Right ventricle myocardium superior (tissue), 1 donor: ENCODE data around the gene PPP1R7. TPM values are rescaled to one million over a fixed set of nuclear protein-coding genes. Genes with fewer than 3 reads are reported as not detected.
"Not testable (repeated sequence)": the region's sequence is repeated elsewhere in the genome, so short reads cannot be mapped to it uniquely, and the experiment has no call there.

ENCODE experiments used
- ATAC-seq: fragments of 200-7000 bp; cut with Tn5 transposase; one replicate; pipeline ENCODE4 v1.9.1; 2020; ENCODE audit warnings: mild to moderate bottlenecking; ENCODE audit not compliant: poor library complexity
- DNase-seq: peaks from one replicate; pipeline ENCODE4 v3.0.0-alpha.2; 2020
- intact Hi-C: fragments of 100-400 bp; cut with DNase I; formaldehyde crosslinking; loops from one replicate; pipeline ENCODE4 v1.11.2; 2022
- total RNA-seq: library from RNA; stranded (reverse); fragmentation: NEBNext Ultra II Directional; extraction: Animal tissue kit (Norgen Biotek cat#: 25700); gene quantifications from one replicate; pipeline ENCODE4 v1.2.1, GENCODE V29; 2021
- donor health status: DM: no; HTN: yes; CAD: no; lungs with severe emphysema.

The PPP1R7 gene
- total RNA-seq, 1 donor from 2014 or later: 66.0 TPM

DNA sequence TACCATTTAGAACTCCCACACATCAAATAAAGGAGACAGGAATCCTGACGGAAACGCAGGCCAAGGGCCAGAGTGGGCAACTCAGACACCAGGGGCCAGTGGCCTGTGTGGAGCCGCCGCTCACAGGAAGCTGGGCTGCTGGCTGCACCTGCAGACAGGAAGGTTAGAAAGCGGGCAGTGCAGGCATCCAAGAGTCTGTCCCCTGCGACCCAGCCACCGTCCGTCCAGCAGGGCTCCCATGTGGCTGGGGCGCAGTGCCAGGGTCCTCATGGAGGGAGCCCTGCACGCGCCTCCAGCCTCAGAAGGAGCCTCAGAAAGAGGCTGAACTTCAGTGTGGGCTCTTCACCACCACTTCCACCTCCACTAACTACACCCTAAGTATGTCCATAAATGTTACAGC is 35.7 kb downstream of the PPP1R7 start:
- no peak for ATAC-seq
- peak; percentile 28 for DNase-seq
- intact Hi-C loops: no loop called here

GRCh38 chr2:241187101-241187917 is 37.0 kb downstream of the PPP1R7 start:
- peak; percentile 22 for DNase-seq
- ATAC-seq: no peak
- intact Hi-C loops: no loop called here

GRCh38 chr2:241187918-241188234 is 37.6 kb downstream of the PPP1R7 start:
- ATAC-seq (no peak), DNase-seq (peak; percentile 1)
- intact Hi-C loops: no loop called here

DNA sequence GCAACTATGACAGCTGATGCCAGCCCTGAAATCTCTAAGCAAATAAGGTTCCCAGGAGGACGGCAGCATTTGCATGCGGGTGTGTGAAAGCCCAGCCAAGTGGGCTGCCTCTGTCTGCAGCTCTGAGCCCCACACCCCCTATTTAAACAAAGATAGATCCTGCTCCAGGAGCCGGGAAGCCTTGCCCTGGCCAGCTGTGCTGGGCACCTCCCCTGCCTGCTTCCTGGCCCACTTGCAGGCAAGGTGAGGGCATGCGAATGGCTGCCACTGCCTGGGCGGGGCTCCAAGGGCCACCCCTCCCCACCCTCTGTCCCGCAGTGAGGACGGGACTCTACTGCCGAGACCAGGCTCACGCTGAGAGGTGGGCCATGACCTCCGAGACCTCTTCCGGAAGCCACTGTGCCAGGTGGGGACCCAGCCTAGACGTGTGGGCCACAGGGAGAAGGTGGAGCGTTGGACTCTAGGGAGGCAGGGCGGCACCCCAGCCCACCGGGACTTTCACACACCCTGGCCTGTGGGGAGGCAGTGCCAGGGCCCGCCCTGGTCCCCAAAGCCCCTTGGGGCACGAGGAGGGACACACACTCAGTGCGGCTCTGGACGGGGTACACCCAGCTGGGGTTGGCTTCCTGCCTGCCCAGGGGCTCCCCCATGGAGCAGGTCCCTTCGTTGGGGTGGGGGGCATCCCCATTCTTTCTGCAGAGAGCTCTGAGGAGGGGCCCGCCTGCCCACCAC is 38.3 kb downstream of the PPP1R7 start, which contains the start of gene ANO7:
ANO7 (plus strand) TSS at position 317 of the 732 bp plus-strand sequence. CDS start 1,387 bp downstream, outside the sequence.
- DNase-seq (peak; percentile 31), ATAC-seq (peak; percentile 14)
- intact Hi-C loops: no loop called here

DNA sequence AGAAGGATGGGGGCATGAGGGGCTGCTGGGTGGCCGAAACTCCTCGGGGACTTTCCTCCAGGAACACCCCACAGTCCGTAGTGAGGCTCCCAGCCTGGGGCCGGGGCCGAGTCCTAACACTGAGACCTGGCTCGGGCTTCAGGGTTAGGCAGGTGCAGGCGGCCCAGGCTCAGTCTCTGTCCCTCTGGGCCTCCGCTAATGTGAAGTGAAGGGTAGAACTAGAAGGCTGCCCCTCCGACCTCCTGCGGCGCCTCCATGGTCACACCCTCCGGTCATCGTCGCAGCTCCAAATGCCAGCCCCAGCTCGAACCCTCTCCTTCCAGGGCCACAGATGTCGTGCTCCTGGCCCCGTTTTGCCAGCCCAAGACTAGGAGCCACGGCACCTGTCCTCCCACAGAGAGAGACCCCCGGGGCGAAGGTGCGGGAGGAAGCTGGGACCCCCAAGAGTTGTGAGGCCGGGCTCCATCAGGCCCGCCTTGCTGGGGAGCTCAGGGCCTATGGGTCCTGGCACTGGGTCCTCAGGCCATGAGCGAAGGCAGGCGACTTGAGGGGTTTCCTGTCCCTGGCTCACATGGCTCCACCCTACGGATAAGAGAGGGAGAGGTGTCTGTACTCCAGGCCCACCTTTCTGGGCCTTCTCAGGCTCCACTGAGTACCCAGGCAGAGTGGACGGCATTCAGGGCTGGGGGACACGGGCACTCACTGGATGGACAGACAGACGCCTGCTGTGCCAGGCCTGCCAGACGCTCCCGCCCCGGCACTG is 39.0 kb downstream of the PPP1R7 start:
- intact Hi-C loops: no loop called here
- ATAC-seq (no peak), DNase-seq (peak; percentile 30)

DNA sequence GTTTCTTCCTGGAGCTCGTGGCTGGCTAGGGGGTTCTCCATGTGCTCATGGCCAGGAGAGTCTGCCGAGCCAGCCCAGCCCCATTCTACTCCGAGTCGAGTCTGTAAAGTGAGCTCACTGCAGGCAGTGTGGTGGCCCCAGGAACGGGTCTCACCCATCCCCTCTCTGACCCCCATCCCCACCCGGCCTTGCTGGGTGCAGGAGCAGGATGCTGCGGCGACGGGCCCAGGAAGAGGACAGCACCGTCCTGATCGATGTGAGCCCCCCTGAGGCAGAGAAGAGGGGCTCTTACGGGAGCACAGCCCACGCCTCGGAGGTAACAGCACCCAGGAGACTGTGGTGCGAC is 39.6 kb downstream of the PPP1R7 start:
- ATAC-seq: no peak
- intact Hi-C loops: no loop called here
- peak; percentile 10 for DNase-seq

GRCh38 chr2:241190291-241190981 is 40.2 kb downstream of the PPP1R7 start:
- intact Hi-C loops: no loop called here
- ATAC-seq: no peak
- DNase-seq: peak; percentile 32

- intact Hi-C loops: no loop called here
- ATAC-seq (no peak), DNase-seq (peak; percentile 29)
Measured at GRCh38 chr2:241191081-241191480, 40.8 kb downstream of the PPP1R7 start.

DNA sequence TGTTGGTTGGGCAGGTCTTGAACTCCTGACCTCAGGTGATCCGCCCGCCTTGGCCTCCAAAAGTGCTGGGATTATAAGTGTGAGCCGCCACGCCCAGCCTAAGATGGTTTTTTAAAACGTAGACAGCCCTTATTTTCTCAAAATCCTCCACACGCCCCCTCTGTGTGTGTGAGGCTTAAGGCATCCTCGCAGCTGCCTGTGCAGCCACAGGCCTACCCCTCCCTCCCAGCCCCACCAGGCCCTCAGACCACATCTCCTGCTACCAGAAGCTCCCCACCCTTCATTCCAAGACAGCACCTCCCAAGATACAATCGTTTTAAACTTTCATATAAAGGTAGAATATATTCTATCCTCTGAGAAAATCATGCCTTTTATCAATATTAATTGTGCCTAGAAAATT is 43.0 kb downstream of the PPP1R7 start:
- ATAC-seq (no peak), DNase-seq (peak; percentile 31)
- intact Hi-C loops: no loop called here

DNA sequence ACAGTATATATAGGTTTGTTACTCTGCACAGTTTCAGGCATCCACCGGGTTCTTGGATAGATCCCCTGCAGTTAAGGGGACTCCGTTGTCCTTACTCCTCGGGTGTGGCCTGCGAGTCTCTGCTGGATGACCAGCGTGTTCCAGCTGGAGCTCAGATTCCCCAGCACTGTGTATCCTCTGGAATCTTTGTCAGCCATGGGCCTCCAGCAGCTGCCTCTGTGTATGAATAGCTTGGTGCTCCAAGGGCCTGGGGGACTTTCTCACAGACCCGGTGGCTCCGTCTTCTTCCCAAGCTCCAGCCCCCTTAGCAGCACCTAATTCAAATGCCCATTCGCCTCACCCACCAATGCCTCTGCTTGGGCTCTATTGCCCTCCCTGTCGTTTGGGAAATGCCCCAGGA is 44.5 kb downstream of the PPP1R7 start:
- ATAC-seq: no peak
- DNase-seq: peak; percentile 17
- intact Hi-C loops: no loop called here

DNA sequence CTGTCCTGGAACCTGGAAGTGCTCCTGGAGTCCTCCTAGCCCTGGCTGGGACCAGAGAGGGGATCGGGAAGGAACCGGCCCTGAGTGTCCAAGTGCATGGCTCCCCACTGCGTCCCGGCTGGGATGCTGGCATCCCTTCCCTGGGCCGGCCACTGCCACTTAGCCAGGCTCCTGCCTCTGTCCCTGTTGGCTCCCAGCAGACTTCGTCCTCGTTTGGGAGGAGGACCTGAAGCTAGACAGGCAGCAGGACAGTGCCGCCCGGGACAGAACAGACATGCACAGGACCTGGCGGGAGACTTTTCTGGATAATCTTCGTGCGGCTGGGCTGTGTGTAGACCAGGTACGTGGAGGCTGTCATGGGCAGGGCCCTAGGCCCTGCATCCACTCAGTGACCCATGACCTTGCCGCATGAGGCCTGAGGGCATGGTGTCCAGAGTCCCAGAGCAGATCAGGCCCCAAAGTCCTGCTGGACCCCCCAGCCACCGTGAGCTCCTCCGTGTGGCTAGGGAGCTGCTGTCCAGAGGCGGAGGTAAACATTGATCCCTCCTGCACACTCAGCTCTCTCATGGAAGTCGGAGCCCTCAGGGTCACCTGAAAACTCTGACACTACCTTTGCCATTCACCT is 45.4 kb downstream of the PPP1R7 start:
- ATAC-seq: no peak
- DNase-seq: peak; percentile 21
- intact Hi-C loops: no loop called here

GRCh38 chr2:241197246-241197645 is 47.0 kb downstream of the PPP1R7 start:
- DNase-seq: peak; percentile 2
- intact Hi-C loops, ATAC-seq: not testable (repeated sequence)

- no peak for ATAC-seq
- intact Hi-C loops: no loop called here
- peak; percentile 13 for DNase-seq
Measured at GRCh38 chr2:241197947-241198346, 47.7 kb downstream of the PPP1R7 start.

- intact Hi-C loops: no loop called here
- DNase-seq (peak; percentile 26), ATAC-seq (no peak)
Measured at GRCh38 chr2:241198381-241199279, 48.4 kb downstream of the PPP1R7 start.

DNA sequence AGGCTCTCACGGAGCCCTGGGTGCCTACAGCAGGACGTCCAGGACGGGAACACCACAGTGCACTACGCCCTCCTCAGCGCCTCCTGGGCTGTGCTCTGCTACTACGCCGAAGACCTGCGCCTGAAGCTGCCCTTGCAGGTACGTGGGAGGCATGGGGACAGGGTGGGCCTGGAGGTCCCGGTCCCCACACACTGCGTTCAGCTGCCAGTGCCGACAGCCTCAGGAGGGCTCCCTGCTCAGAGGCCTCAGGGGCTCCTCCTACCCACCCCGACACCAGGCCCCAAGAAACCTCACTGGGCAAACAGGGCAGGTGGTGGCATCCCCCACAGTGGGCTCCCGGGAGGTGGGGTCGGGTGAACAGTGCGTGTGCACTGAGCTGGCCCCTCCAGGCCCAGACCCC is 49.0 kb downstream of the PPP1R7 start:
- intact Hi-C loops: no loop called here
- ATAC-seq: no peak

DNA sequence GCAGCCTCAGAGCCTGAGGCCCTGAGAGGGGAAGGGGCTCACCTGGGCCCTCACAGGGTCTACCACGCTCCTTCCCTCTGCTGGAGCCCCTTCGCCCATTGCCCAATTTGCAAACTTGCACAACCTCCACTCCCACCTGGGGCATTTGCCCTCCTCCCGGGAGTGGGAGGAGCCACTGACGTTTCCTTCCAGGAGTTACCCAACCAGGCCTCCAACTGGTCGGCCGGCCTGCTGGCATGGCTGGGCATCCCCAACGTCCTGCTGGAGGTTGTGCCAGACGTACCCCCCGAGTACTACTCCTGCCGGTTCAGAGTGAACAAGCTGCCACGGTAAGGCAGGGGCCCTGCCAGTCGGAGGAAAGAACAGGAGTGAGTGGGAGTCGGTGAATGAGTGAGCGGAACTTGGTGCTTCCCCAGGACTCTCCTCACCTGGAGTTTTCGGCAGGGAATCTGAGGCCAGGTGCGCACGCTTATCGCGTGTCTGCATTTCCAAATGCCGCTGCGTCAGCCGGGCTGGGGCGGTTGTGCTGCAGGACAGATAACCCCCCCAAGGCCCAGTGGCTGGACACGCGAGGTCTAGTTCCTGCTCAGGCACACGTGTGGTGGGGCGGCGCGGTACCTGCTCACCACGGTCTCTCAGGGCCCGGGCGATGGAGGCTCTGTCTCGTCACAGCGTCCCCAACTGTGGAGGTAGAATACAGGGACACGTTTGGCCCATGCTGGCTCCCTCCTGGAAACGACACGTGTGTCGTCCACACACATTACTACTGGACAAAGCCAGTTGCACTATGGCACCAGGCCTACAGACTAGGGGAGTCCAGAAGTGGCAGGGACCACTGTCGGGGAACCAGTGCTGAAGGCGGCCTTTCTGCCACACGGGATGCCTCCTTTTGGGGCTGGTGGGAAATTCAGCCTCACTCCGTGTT is 49.9 kb downstream of the PPP1R7 start:
- ATAC-seq: no peak
- no peak for DNase-seq
- intact Hi-C loops: no loop called here

More for the DNA sequence above, 49.0 kb downstream of the PPP1R7 start:
- no peak for DNase-seq
